Spleen (tissue), 11 donors: ENCODE measurements around the gene MRRF. TPM values are rescaled to one million over a fixed set of nuclear protein-coding genes. Genes with fewer than 3 reads are reported as not detected.

Source experiments
- DNase-seq: peaks from one replicate; pipeline ENCODE4 v3.0.0-alpha.2; 2020
- H3K27ac ChIP-seq, 8 donors: fragments of 200-600 bp; sonication (generic) in 7 of 8; 1 replicate in 4 of 8; 2 replicates in 4 of 8; pipeline versions ENCODE4 v1.5.0 to v1.8.0; 2016 to 2021; ENCODE audit warnings: inconsistent platforms in 4 of 8, mild to moderate bottlenecking in 4 of 8, moderate library complexity in 1 of 8
- H3K27me3 ChIP-seq, 7 donors: fragments of 200-600 bp; sonication (generic) in 6 of 7; replicated peaks in 1 of 7; 1 replicate in 4 of 7; 2 replicates in 3 of 7; pipeline versions ENCODE4 v1.5.0 to v1.8.0; 2016 to 2021; ENCODE audit warnings: inconsistent platforms in 3 of 7, mild to moderate bottlenecking in 1 of 7
- H3K36me3 ChIP-seq, 6 donors: fragments of 200-600 bp; sonication (generic) in 5 of 6; 1 replicate in 4 of 6; 2 replicates in 2 of 6; pipeline versions ENCODE4 v1.5.0 to v1.8.0; 2016 to 2021; ENCODE audit warnings: inconsistent platforms in 2 of 6
- H3K4me1 ChIP-seq, 6 donors: fragments of 200-600 bp; sonication (generic) in 5 of 6; 1 replicate in 3 of 6; 2 replicates in 3 of 6; pipeline versions ENCODE4 v1.5.0 to v1.8.0; 2016 to 2021; ENCODE audit warnings: inconsistent platforms in 3 of 6
- H3K4me3 ChIP-seq, 8 donors: fragments of 200-600 bp; sonication (generic) in 7 of 8; 1 replicate in 4 of 8; 2 replicates in 4 of 8; pipeline versions ENCODE4 v1.5.0 to v1.8.0; 2016 to 2021; ENCODE audit warnings: inconsistent platforms in 4 of 8, mild to moderate bottlenecking in 4 of 8, moderate library complexity in 2 of 8
- H3K9me3 ChIP-seq, 8 donors: fragments of 200-600 bp; sonication (generic) in 7 of 8; 1 replicate in 4 of 8; 2 replicates in 4 of 8; pipeline versions ENCODE4 v1.5.0 to v1.8.0; 2016 to 2021; ENCODE audit warnings: inconsistent platforms in 4 of 8
- CTCF ChIP-seq, 11 experiments: fragments of 200-600 bp in 7 of 11; fragments of 450-650 bp in 4 of 11; sonication (generic) in 4 of 11; IDR thresholded peaks in 8 of 11; conservative IDR thresholded peaks in 3 of 11; 1 replicate in 7 of 11; 2 replicates in 4 of 11; pipeline versions ENCODE4 v1.4.0 to v1.8.0; 2016 to 2021; ENCODE audit warnings: antibody characterized with exemption in 11 of 11, inconsistent platforms in 4 of 11, mild to moderate bottlenecking in 1 of 11
- POLR2A ChIP-seq, 3 donors: fragments of 450-650 bp; IDR thresholded peaks; one replicate each; pipeline ENCODE4 v1.5.1; 2017; ENCODE audit warnings: antibody characterized with exemption in 3 of 3, mild to moderate bottlenecking in 1 of 3
- POLR2AphosphoS5 ChIP-seq, 3 donors: sonication (generic); formaldehyde crosslinking; IDR thresholded peaks; one replicate each; pipeline ENCODE4 v1.5.1; 2017; ENCODE audit warnings: antibody characterized with exemption in 3 of 3
- WGBS, 5 donors: extraction: QIAGEN DNeasy Blood & Tissue Kit in 3 of 5; methylation state at CpG; one replicate each; pipeline versions ENCODE4 v1.1.5 to v1.1.7; 2013 to 2018; 5-methylcytosine and 5-hydroxymethylcytosine counted together
- intact Hi-C: fragments of 100-400 bp; cut with DNase I; formaldehyde crosslinking; loops from one replicate; pipeline ENCODE4 v1.15.0; 2023; ENCODE audit warnings: low total_unique reads
- polyA plus RNA-seq, 3 donors: library from polyadenylated mRNA; stranded (reverse); fragments of 200-250 nt; gene quantifications; one replicate each; pipeline ENCODE4 v1.2.1, GENCODE V29; 2013
- total RNA-seq, 7 donors: library from RNA; depleted of rRNA in 3 of 7; stranded (reverse); fragments of >200 nt in 3 of 7; fragmentation: NEBNext Ultra II Directional in 4 of 7; extraction: Animal tissue kit (Norgen Biotek cat#: 25700) in 4 of 7; gene quantifications; one replicate each; pipeline versions ENCODE4 v1.1.0 to v1.2.1, GENCODE V29; 2016 to 2021
- donor health status: healthy with polysubstance abuse.
- donor health status: DM: no; HTN: no; CAD: no; lungs with moderate emphysema.
- donor health status: DM: no; HTN: no; CAD: no.
- donor health status: Bipolar disorder and iron deficiency.
- donor health status: healthy.
- donor health status: DM: no; HTN: no; CAD: no.
- donor health status: DM: yes; HTN: yes; CAD: no.

The MRRF gene
- total and polyA plus RNA-seq, 10 donors: 23.1 to 44.8 (median 38.9) TPM

- WGBS, 5 donors: 44 to 70% (median 50%) methylated on average over 2 of the region's 2 CpGs
Measured at GRCh38 chr9:122348791-122349190, 84.1 kb downstream of the MRRF start.

GRCh38 chr9:122349201-122349600, 84.5 kb downstream of the MRRF start:
- intact Hi-C loops: no loop called here
- WGBS, 5 donors: 71 to 90% (median 84%) methylated on average over 4 of the region's 4 CpGs
- peaks cover 0 to 34% (median 7%) of the 10 kb centered on the region in 7 donors for H3K27me3 ChIP-seq
- peaks cover 0 to 13% (median 7%) of the 10 kb centered on the region in 8 donors for H3K9me3 ChIP-seq
- no peak overlapping the region for H3K4me3 ChIP-seq
- DNase-seq: peak; percentile 59
- H3K4me1 ChIP-seq: peaks cover 3 to 41% (median 23%) of the 10 kb centered on the region in 6 donors
- H3K36me3 ChIP-seq: no peaks in the 10 kb centered on the region
- no peak for TF ChIP-seq POLR2AphosphoS5 (IDR thresholded peaks at IDR 0.05)
- TF ChIP-seq POLR2A (IDR thresholded peaks at IDR 0.05): no peak
- no peak overlapping the region for H3K27ac ChIP-seq

More at GRCh38 chr9:122348791-122349190, 84.1 kb downstream of the MRRF start:
- H3K27me3 ChIP-seq: peaks cover 0 to 34% (median 7%) of the 10 kb centered on the region in 7 donors
- TF ChIP-seq POLR2A (IDR thresholded peaks at IDR 0.05) (no peak), POLR2AphosphoS5 (IDR thresholded peaks at IDR 0.05) (no peak), CTCF (IDR thresholded peaks at IDR 0.05 in 8 of 11, conservative IDR thresholded peaks at IDR 0.05 in 3 of 11) (no peak)
- peaks cover 0 to 13% (median 7%) of the 10 kb centered on the region in 8 donors for H3K9me3 ChIP-seq
- intact Hi-C loops: no loop called here
- DNase-seq: no peak
- peaks cover 3 to 41% (median 23%) of the 10 kb centered on the region in 6 donors for H3K4me1 ChIP-seq
- no peak overlapping the region for H3K4me3 ChIP-seq
- H3K36me3 ChIP-seq: no peaks in the 10 kb centered on the region
- H3K27ac ChIP-seq: peak overlapping the region in 2 of 8 donors; percentile 71 to 75

DNA sequence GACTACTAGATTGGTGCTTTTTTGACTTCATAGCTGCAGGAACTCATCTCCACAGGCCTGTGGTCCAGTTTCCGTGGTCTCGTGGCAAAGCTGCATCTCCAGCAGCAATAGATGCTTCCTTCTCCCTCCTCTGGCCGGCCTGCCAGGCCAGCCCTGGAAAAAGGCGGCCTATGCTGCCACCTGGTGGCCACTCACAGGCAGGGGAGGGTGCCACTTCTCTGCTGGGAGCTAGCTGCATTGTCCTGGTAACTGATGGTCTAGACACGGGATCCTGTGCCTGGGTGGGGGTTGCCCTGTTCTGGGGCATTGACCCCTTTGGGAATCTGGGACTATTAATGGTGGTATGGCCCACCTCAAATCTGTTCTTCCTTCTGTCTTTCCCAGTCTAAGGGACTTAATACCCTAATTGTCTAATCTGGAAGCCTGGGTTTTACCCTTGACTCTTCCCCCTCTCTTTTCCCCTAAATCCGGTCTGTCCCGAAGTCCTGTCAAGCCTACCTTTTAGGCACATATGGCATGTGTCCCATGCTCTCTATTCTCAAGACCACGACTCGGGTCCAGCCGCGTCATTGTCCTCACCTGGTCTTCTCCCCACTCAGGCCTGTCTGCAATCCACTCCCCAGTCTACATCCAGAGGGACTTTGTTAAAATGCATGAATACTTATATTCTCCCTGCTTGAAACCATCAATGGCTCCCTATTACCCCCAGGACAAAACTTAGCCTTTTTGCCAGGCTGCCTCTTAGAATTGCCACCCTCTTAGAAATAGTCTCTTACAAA, 86.1 kb downstream of the MRRF start:
- TF ChIP-seq POLR2AphosphoS5 (IDR thresholded peaks at IDR 0.05) (peak in 2 of 3 donors; percentile 41 to 60), CTCF (IDR thresholded peaks at IDR 0.05 in 8 of 11, conservative IDR thresholded peaks at IDR 0.05 in 3 of 11) (peak; percentile 92 to 99 (median 97)), POLR2A (IDR thresholded peaks at IDR 0.05) (no peak)
- Histone ChIP-seq H3K4me3 (no peak overlapping the region), H3K27ac (no peak overlapping the region), H3K9me3 (peaks cover 0 to 13% (median 7%) of the 10 kb centered on the region in 8 donors), H3K4me1 (peaks cover 3 to 41% (median 23%) of the 10 kb centered on the region in 6 donors), H3K36me3 (no peaks in the 10 kb centered on the region), H3K27me3 (peaks cover 0 to 34% (median 7%) of the 10 kb centered on the region in 7 donors)
- DNase-seq: peak; percentile 95
- WGBS, 5 donors: 38 to 45% (median 42%) methylated on average over 11 of the region's 11 CpGs
- intact Hi-C loops: loop anchor here (2.0 kb wide), 1 partner anchor 226 kb away; no protein-coding TSS in a partner anchor

DNA sequence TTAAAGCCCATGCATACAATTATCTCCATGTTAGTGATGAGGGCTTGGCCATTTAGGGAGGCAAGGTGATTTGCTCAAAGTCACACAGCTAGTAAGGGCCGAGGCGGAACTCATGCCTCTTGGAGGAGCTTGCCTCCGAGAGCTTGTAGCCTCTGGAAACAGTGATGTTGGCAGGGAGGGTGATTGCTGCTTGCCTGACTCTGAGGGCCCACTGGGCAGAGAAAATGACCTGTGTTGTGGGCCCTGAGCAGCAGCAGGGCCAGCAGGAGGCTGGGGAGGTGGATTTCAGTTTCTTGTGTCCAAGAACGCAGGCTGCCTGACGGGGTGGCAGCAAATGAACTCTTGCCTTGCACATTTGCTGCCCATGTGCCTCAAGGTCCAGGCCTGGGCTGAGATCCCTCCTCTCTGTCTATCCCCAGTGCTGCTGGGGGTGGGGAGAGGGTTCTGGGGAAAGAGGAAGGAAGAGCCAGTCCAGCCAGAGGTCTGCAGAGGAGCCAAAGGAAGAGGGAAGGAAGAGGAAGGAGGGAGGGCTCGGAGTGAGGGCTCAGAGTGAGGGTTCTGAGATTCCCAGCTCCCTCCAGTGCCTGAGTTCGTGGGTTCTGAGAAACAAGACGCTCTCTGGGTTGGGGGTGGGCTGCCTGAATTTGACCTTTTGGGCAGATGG, 90.0 kb downstream of the MRRF start:
- H3K4me3 ChIP-seq: no peak overlapping the region

More for the DNA sequence above, 90.0 kb downstream of the MRRF start:
- DNase-seq: peak; percentile 47
- Histone ChIP-seq H3K27me3 (peaks cover 0 to 9% (median 0%) of the 10 kb centered on the region in 7 donors), H3K36me3 (no peaks in the 10 kb centered on the region), H3K9me3 (peaks cover 0 to 24% (median 7%) of the 10 kb centered on the region in 8 donors), H3K27ac (no peak overlapping the region), H3K4me1 (peaks cover 0 to 9% (median 0%) of the 10 kb centered on the region in 6 donors)
- intact Hi-C loops: no loop called here
- 64 to 77% (median 70%) methylated on average over 8 of the region's 8 CpGs for WGBS, 5 donors
- TF ChIP-seq POLR2AphosphoS5 (IDR thresholded peaks at IDR 0.05): no peak
- no peak for TF ChIP-seq POLR2A (IDR thresholded peaks at IDR 0.05)
- TF ChIP-seq CTCF (IDR thresholded peaks at IDR 0.05 in 8 of 11, conservative IDR thresholded peaks at IDR 0.05 in 3 of 11): no peak
